Calu3 (cell line): ENCODE results near the gene WDR88. TPM values are rescaled to one million over a fixed set of nuclear protein-coding genes. Genes with fewer than 3 reads are reported as not detected.

Experiments used
- BruUV-seq: library from RNA; stranded (reverse); fragments of 400-500 nt; replicated peaks from 2 replicates; lab custom pipeline; 2021; lab: Mats Ljungman, UMichigan
- CTCF ChIA-PET: fragments of 300-600 bp; sonication (Branson Sonifier 250); formaldehyde crosslinking; loops from one replicate; lab custom pipeline; 2022; ENCODE audit warnings: antibody characterized with exemption; lab: Charles Lee
- DNase-seq: peaks from one replicate; pipeline ENCODE4 v3.0.0; 2022
- H3K27ac Mint-ChIP-seq: one replicate; pipeline ENCODE4 v1.8.0; 2022; ENCODE audit warnings: mixed read lengths; ENCODE audit not compliant: unreplicated experiment
- H3K27me3 Mint-ChIP-seq: one replicate; pipeline ENCODE4 v1.8.0; 2022; ENCODE audit warnings: mixed read lengths; ENCODE audit not compliant: unreplicated experiment
- H3K36me3 Mint-ChIP-seq: one replicate; pipeline ENCODE4 v1.8.0; 2022; ENCODE audit warnings: mild to moderate bottlenecking, moderate library complexity, mixed read lengths; ENCODE audit not compliant: insufficient read depth, unreplicated experiment
- H3K4me1 Mint-ChIP-seq: one replicate; pipeline ENCODE4 v1.8.0; 2022; ENCODE audit warnings: mild to moderate bottlenecking, low read depth, mixed read lengths; ENCODE audit not compliant: unreplicated experiment
- H3K4me3 Mint-ChIP-seq: one replicate; pipeline ENCODE4 v1.8.0; 2022; ENCODE audit warnings: mild to moderate bottlenecking, low read depth, moderate library complexity, mixed read lengths; ENCODE audit not compliant: unreplicated experiment
- H3K9me3 Mint-ChIP-seq: one replicate; pipeline ENCODE4 v1.8.0; 2022; ENCODE audit warnings: low read depth, mixed read lengths; ENCODE audit not compliant: unreplicated experiment
- CTCF ChIP-seq: fragments of 200-600 bp; IDR thresholded peaks from one replicate; pipeline ENCODE4 v1.8.0; 2022; ENCODE audit warnings: antibody characterized with exemption; ENCODE audit not compliant: unreplicated experiment
- intact Hi-C: fragments of 100-400 bp; cut with micrococcal nuclease; formaldehyde crosslinking; loops from one replicate; pipeline ENCODE4 v1.10.0; 2022; ENCODE audit not compliant: unreplicated experiment
- total RNA-seq: library from RNA; stranded (reverse); gene quantifications from 2 replicates; pipeline ENCODE4 v1.2.3, GENCODE V29; 2022

Gene WDR88
- total RNA-seq, 1 experiment from 2014 or later, result not detected

GRCh38 chr19:33216198-33216830, 84.4 kb downstream of the WDR88 start:
- BruUV-seq, result no TSS peak
- Mint-ChIP-seq H3K4me3 (no peak overlapping the region), H3K27me3 (peaks cover 74% of the 10 kb centered on the region), H3K4me1 (peaks cover 8% of the 10 kb centered on the region), H3K27ac (no peak overlapping the region), H3K9me3 (no peaks in the 10 kb centered on the region), H3K36me3 (no peaks in the 10 kb centered on the region)
- no peak for DNase-seq
- TF ChIP-seq CTCF, result no peak
- CTCF ChIA-PET, result no interaction called here
- intact Hi-C loops, result no loop called here

- Mint-ChIP-seq H3K4me3 (no peak overlapping the region), H3K4me1 (peaks cover 8% of the 10 kb centered on the region), H3K9me3 (no peaks in the 10 kb centered on the region), H3K27ac (no peak overlapping the region), H3K27me3 (peaks cover 73% of the 10 kb centered on the region), H3K36me3 (no peaks in the 10 kb centered on the region)
- intact Hi-C loops, result no loop called here
- TF ChIP-seq CTCF, result no peak
- no TSS peak for BruUV-seq
- CTCF ChIA-PET, result no interaction called here
- no peak for DNase-seq
These were observed 86.0 kb downstream of the WDR88 start for GRCh38 chr19:33217881-33218280.

GRCh38 chr19:33219261-33219815, 87.4 kb downstream of the WDR88 start:
- H3K27ac Mint-ChIP-seq, result no peak overlapping the region

GRCh38 chr19:33220115-33220514, 88.2 kb downstream of the WDR88 start:
- CTCF ChIA-PET, result no interaction called here
- H3K27me3 Mint-ChIP-seq, result peaks cover 73% of the 10 kb centered on the region

More at GRCh38 chr19:33219261-33219815, 87.4 kb downstream of the WDR88 start:
- BruUV-seq, result no TSS peak
- Mint-ChIP-seq H3K27me3 (peaks cover 73% of the 10 kb centered on the region), H3K4me3 (no peak overlapping the region), H3K4me1 (peaks cover 8% of the 10 kb centered on the region), H3K9me3 (no peaks in the 10 kb centered on the region), H3K36me3 (no peaks in the 10 kb centered on the region)
- CTCF ChIA-PET, result interaction anchor here (1.0 to 1.1 kb wide), 2 partner anchors 139 to 157 kb away, joined by 4 to 5 read pairs; no protein-coding TSS in a partner anchor
- TF ChIP-seq CTCF, result peak; percentile 73
- DNase-seq, result peak; percentile 83
- intact Hi-C loops, result no loop called here

More at GRCh38 chr19:33220115-33220514, 88.2 kb downstream of the WDR88 start:
- H3K27ac Mint-ChIP-seq, result no peak overlapping the region
- no peaks in the 10 kb centered on the region for H3K36me3 Mint-ChIP-seq
- no peaks in the 10 kb centered on the region for H3K9me3 Mint-ChIP-seq
- intact Hi-C loops, result no loop called here
- DNase-seq, result no peak
- no TSS peak for BruUV-seq
- peaks cover 8% of the 10 kb centered on the region for H3K4me1 Mint-ChIP-seq
- TF ChIP-seq CTCF, result no peak
- H3K4me3 Mint-ChIP-seq, result no peak overlapping the region
